ENCODE results near the gene NAPA.

NAPA gene

GRCh38 chr19:47494729-47495128 lies 20.1 kb downstream of the NAPA start:
- Histone ChIP-seq H3K4me3 (ENCODE audit: insufficient read length, low read depth) (no peak overlapping the region), H3K4me1 (ENCODE audit: insufficient read depth, insufficient read length) (peaks cover 13% of the 10 kb centered on the region), H3K27me3 (ENCODE audit: insufficient read depth, insufficient read length) (no peaks in the 10 kb centered on the region), H3K36me3 (ENCODE audit: insufficient read depth, insufficient read length, low read length) (peaks cover 84% of the 10 kb centered on the region), H3K9ac (ENCODE audit: insufficient read length, low read depth) (no peak overlapping the region), H3K9me3 (ENCODE audit: insufficient read depth, low read length) (no peaks in the 10 kb centered on the region)
- no peak for DNase-seq (ENCODE audit: low read depth, low spot score)
- TF ChIP-seq SUZ12 (IDR thresholded peaks at IDR 0.05; ENCODE audit: extremely low read depth, insufficient read depth, insufficient read length) = no peak
- TF ChIP-seq ZNF274 (IDR thresholded peaks at IDR 0.05; ENCODE audit: low read depth, low read length) = no peak
- no peak for TF ChIP-seq YY1 (IDR thresholded peaks at IDR 0.05; ENCODE audit: insufficient read depth, insufficient read length)

- peaks cover 84% of the 10 kb centered on the region for H3K36me3 ChIP-seq (ENCODE audit: insufficient read depth, insufficient read length, low read length)
- H3K9me3 ChIP-seq (ENCODE audit: insufficient read depth, low read length) = no peaks in the 10 kb centered on the region
- no peaks in the 10 kb centered on the region for H3K27me3 ChIP-seq (ENCODE audit: insufficient read depth, insufficient read length)
- TF ChIP-seq YY1 (IDR thresholded peaks at IDR 0.05; ENCODE audit: insufficient read depth, insufficient read length) = no peak
- no peak for TF ChIP-seq SUZ12 (IDR thresholded peaks at IDR 0.05; ENCODE audit: extremely low read depth, insufficient read depth, insufficient read length)
- no peak for TF ChIP-seq ZNF274 (IDR thresholded peaks at IDR 0.05; ENCODE audit: low read depth, low read length)
- no peak overlapping the region for H3K9ac ChIP-seq (ENCODE audit: insufficient read length, low read depth)
- peaks cover 13% of the 10 kb centered on the region for H3K4me1 ChIP-seq (ENCODE audit: insufficient read depth, insufficient read length)
- no peak for DNase-seq (ENCODE audit: low read depth, low spot score)
- H3K4me3 ChIP-seq (ENCODE audit: insufficient read length, low read depth) = no peak overlapping the region
Observed at GRCh38 chr19:47494211-47494547, 20.7 kb downstream of the NAPA start.

- Histone ChIP-seq H3K9ac (ENCODE audit: insufficient read length, low read depth) (no peak overlapping the region), H3K4me3 (ENCODE audit: insufficient read length, low read depth) (no peak overlapping the region), H3K4me1 (ENCODE audit: insufficient read depth, insufficient read length) (peaks cover 13% of the 10 kb centered on the region), H3K36me3 (ENCODE audit: insufficient read depth, insufficient read length, low read length) (peaks cover 85% of the 10 kb centered on the region), H3K9me3 (ENCODE audit: insufficient read depth, low read length) (no peaks in the 10 kb centered on the region), H3K27me3 (ENCODE audit: insufficient read depth, insufficient read length) (no peaks in the 10 kb centered on the region)
- DNase-seq (ENCODE audit: low read depth, low spot score) = no peak
- no peak for TF ChIP-seq SUZ12 (IDR thresholded peaks at IDR 0.05; ENCODE audit: extremely low read depth, insufficient read depth, insufficient read length)
- no peak for TF ChIP-seq YY1 (IDR thresholded peaks at IDR 0.05; ENCODE audit: insufficient read depth, insufficient read length)
- TF ChIP-seq ZNF274 (IDR thresholded peaks at IDR 0.05; ENCODE audit: low read depth, low read length) = no peak
Observed at GRCh38 chr19:47493378-47494210, 21.3 kb downstream of the NAPA start.

GRCh38 chr19:47492571-47493377 lies 22.1 kb downstream of the NAPA start:
- TF ChIP-seq ZNF274 (IDR thresholded peaks at IDR 0.05; ENCODE audit: low read depth, low read length) = no peak
- no peak for TF ChIP-seq SUZ12 (IDR thresholded peaks at IDR 0.05; ENCODE audit: extremely low read depth, insufficient read depth, insufficient read length)
- no peak for TF ChIP-seq YY1 (IDR thresholded peaks at IDR 0.05; ENCODE audit: insufficient read depth, insufficient read length)
- H3K4me1 ChIP-seq (ENCODE audit: insufficient read depth, insufficient read length) = peaks cover 13% of the 10 kb centered on the region
- no peaks in the 10 kb centered on the region for H3K27me3 ChIP-seq (ENCODE audit: insufficient read depth, insufficient read length)
- DNase-seq (ENCODE audit: low read depth, low spot score) = no peak
- no peak overlapping the region for H3K4me3 ChIP-seq (ENCODE audit: insufficient read length, low read depth)
- H3K9ac ChIP-seq (ENCODE audit: insufficient read length, low read depth) = no peak overlapping the region
- H3K36me3 ChIP-seq (ENCODE audit: insufficient read depth, insufficient read length, low read length) = peaks cover 83% of the 10 kb centered on the region
- no peaks in the 10 kb centered on the region for H3K9me3 ChIP-seq (ENCODE audit: insufficient read depth, low read length)

GRCh38 chr19:47492137-47492533 lies 22.7 kb downstream of the NAPA start:
- H3K9me3 ChIP-seq (ENCODE audit: insufficient read depth, low read length) = no peaks in the 10 kb centered on the region
- H3K36me3 ChIP-seq (ENCODE audit: insufficient read depth, insufficient read length, low read length) = peaks cover 80% of the 10 kb centered on the region
- TF ChIP-seq ZNF274 (IDR thresholded peaks at IDR 0.05; ENCODE audit: low read depth, low read length) = no peak
- TF ChIP-seq SUZ12 (IDR thresholded peaks at IDR 0.05; ENCODE audit: extremely low read depth, insufficient read depth, insufficient read length) = no peak
- no peak for TF ChIP-seq YY1 (IDR thresholded peaks at IDR 0.05; ENCODE audit: insufficient read depth, insufficient read length)
- no peak overlapping the region for H3K4me3 ChIP-seq (ENCODE audit: insufficient read length, low read depth)
- no peak for DNase-seq (ENCODE audit: low read depth, low spot score)
- H3K9ac ChIP-seq (ENCODE audit: insufficient read length, low read depth) = no peak overlapping the region
- H3K4me1 ChIP-seq (ENCODE audit: insufficient read depth, insufficient read length) = peaks cover 13% of the 10 kb centered on the region
- no peaks in the 10 kb centered on the region for H3K27me3 ChIP-seq (ENCODE audit: insufficient read depth, insufficient read length)

- peaks cover 76% of the 10 kb centered on the region for H3K36me3 ChIP-seq (ENCODE audit: insufficient read depth, insufficient read length, low read length)
- H3K9ac ChIP-seq (ENCODE audit: insufficient read length, low read depth) = no peak overlapping the region
- peaks cover 13% of the 10 kb centered on the region for H3K4me1 ChIP-seq (ENCODE audit: insufficient read depth, insufficient read length)
- H3K27me3 ChIP-seq (ENCODE audit: insufficient read depth, insufficient read length) = no peaks in the 10 kb centered on the region
- H3K4me3 ChIP-seq (ENCODE audit: insufficient read length, low read depth) = no peak overlapping the region
- H3K9me3 ChIP-seq (ENCODE audit: insufficient read depth, low read length) = no peaks in the 10 kb centered on the region
- no peak for TF ChIP-seq SUZ12 (IDR thresholded peaks at IDR 0.05; ENCODE audit: extremely low read depth, insufficient read depth, insufficient read length)
- no peak for DNase-seq (ENCODE audit: low read depth, low spot score)
Observed at GRCh38 chr19:47491358-47492136, 23.3 kb downstream of the NAPA start.

- peaks cover 70% of the 10 kb centered on the region for H3K36me3 ChIP-seq (ENCODE audit: insufficient read depth, insufficient read length, low read length)
- TF ChIP-seq SUZ12 (IDR thresholded peaks at IDR 0.05; ENCODE audit: extremely low read depth, insufficient read depth, insufficient read length) (no peak), YY1 (IDR thresholded peaks at IDR 0.05; ENCODE audit: insufficient read depth, insufficient read length) (no peak), ZNF274 (IDR thresholded peaks at IDR 0.05; ENCODE audit: low read depth, low read length) (no peak)
- H3K4me3 ChIP-seq (ENCODE audit: insufficient read length, low read depth) = no peak overlapping the region
- DNase-seq (ENCODE audit: low read depth, low spot score) = no peak
- H3K4me1 ChIP-seq (ENCODE audit: insufficient read depth, insufficient read length) = peaks cover 12% of the 10 kb centered on the region
- no peaks in the 10 kb centered on the region for H3K27me3 ChIP-seq (ENCODE audit: insufficient read depth, insufficient read length)
- H3K9ac ChIP-seq (ENCODE audit: insufficient read length, low read depth) = no peak overlapping the region
- H3K9me3 ChIP-seq (ENCODE audit: insufficient read depth, low read length) = no peaks in the 10 kb centered on the region
Observed at GRCh38 chr19:47490847-47491246, 24.0 kb downstream of the NAPA start.

All from NT2/D1 (cell line).